Central memory CD8-positive, alpha-beta T cell (primary cell): ENCODE measurements around the gene COX4I1.

Experiments used
- ATAC-seq: fragments of 150-1000 bp; cut with Tn5 transposase; replicated peaks from 2 replicates; pipeline ENCODE4 v1.10.0; 2022; ENCODE audit warnings: mild to moderate bottlenecking, moderate FRiP score, moderate number of reproducible peaks; ENCODE audit not compliant: poor library complexity, severe bottlenecking; ENCODE audit errors: extremely low read depth
- DNase-seq, 2 donors: peaks; one replicate each; pipeline ENCODE4 v3.0.0; 2021; ENCODE audit warnings: low spot score in 2 of 2
- H3K27ac Mint-ChIP-seq: one replicate; pipeline ENCODE4 v1.8.0; 2022; ENCODE audit warnings: low read depth, mild to moderate bottlenecking, moderate library complexity, mixed read lengths
- H3K27me3 Mint-ChIP-seq: one replicate; pipeline ENCODE4 v1.8.0; 2022; ENCODE audit warnings: mixed read lengths
- H3K36me3 Mint-ChIP-seq: one replicate; pipeline ENCODE4 v1.8.0; 2022; ENCODE audit warnings: mild to moderate bottlenecking, moderate library complexity, mixed read lengths; ENCODE audit not compliant: insufficient read depth
- H3K4me1 Mint-ChIP-seq: one replicate; pipeline ENCODE4 v1.8.0; 2022; ENCODE audit warnings: mixed read lengths
- H3K4me3 Mint-ChIP-seq: one replicate; pipeline ENCODE4 v1.8.0; 2022; ENCODE audit warnings: mild to moderate bottlenecking, moderate library complexity, mixed read lengths
- H3K9me3 Mint-ChIP-seq: one replicate; pipeline ENCODE4 v1.8.0; 2022; ENCODE audit warnings: mixed read lengths

Gene COX4I1

GRCh38 chr16:85774811-85775210, 24.7 kb upstream of the COX4I1 start:
- Mint-ChIP-seq H3K27me3 (no peaks in the 10 kb centered on the region), H3K4me1 (peaks cover 12% of the 10 kb centered on the region), H3K27ac (no peak overlapping the region), H3K4me3 (no peak overlapping the region), H3K9me3 (no peaks in the 10 kb centered on the region), H3K36me3 (peaks cover 14% of the 10 kb centered on the region)
- DNase-seq (no peak), ATAC-seq (no peak)

GRCh38 chr16:85777583-85778310, 21.7 kb upstream of the COX4I1 start:
- peak overlapping the region; percentile 22 for H3K27ac Mint-ChIP-seq
- ATAC-seq (no peak), DNase-seq (no peak)
- H3K27me3 Mint-ChIP-seq: no peaks in the 10 kb centered on the region
- peaks cover 23% of the 10 kb centered on the region for H3K36me3 Mint-ChIP-seq
- no peak overlapping the region for H3K4me3 Mint-ChIP-seq
- H3K9me3 Mint-ChIP-seq: no peaks in the 10 kb centered on the region
- peaks cover 20% of the 10 kb centered on the region for H3K4me1 Mint-ChIP-seq

GRCh38 chr16:85778873-85779272, 20.6 kb upstream of the COX4I1 start:
- no peak overlapping the region for H3K4me3 Mint-ChIP-seq
- DNase-seq (no peak), ATAC-seq (peak; percentile 60)
- H3K27ac Mint-ChIP-seq: no peak overlapping the region
- no peaks in the 10 kb centered on the region for H3K9me3 Mint-ChIP-seq
- H3K27me3 Mint-ChIP-seq: no peaks in the 10 kb centered on the region
- peaks cover 24% of the 10 kb centered on the region for H3K4me1 Mint-ChIP-seq
- peaks cover 26% of the 10 kb centered on the region for H3K36me3 Mint-ChIP-seq

- H3K36me3 Mint-ChIP-seq: peaks cover 28% of the 10 kb centered on the region
Observed at GRCh38 chr16:85780281-85780680, 19.2 kb upstream of the COX4I1 start.

GRCh38 chr16:85781156-85781555, 18.3 kb upstream of the COX4I1 start:
- Mint-ChIP-seq H3K9me3 (no peaks in the 10 kb centered on the region), H3K36me3 (peaks cover 35% of the 10 kb centered on the region), H3K4me3 (no peak overlapping the region), H3K27ac (no peak overlapping the region), H3K4me1 (peaks cover 30% of the 10 kb centered on the region), H3K27me3 (no peaks in the 10 kb centered on the region)
- DNase-seq (no peak), ATAC-seq (no peak)

More at GRCh38 chr16:85780281-85780680, 19.2 kb upstream of the COX4I1 start:
- Mint-ChIP-seq H3K4me3 (no peak overlapping the region), H3K9me3 (no peaks in the 10 kb centered on the region), H3K27ac (peak overlapping the region; percentile 48), H3K4me1 (peaks cover 24% of the 10 kb centered on the region), H3K27me3 (no peaks in the 10 kb centered on the region)
- ATAC-seq: no peak
- DNase-seq: no peak

- Mint-ChIP-seq H3K9me3 (no peaks in the 10 kb centered on the region), H3K4me3 (no peak overlapping the region), H3K36me3 (peaks cover 40% of the 10 kb centered on the region), H3K27me3 (no peaks in the 10 kb centered on the region), H3K4me1 (peaks cover 30% of the 10 kb centered on the region), H3K27ac (no peak overlapping the region)
- DNase-seq (no peak), ATAC-seq (no peak)
Observed at GRCh38 chr16:85781695-85782370, 17.7 kb upstream of the COX4I1 start.

- Mint-ChIP-seq H3K4me3 (no peak overlapping the region), H3K9me3 (no peaks in the 10 kb centered on the region), H3K36me3 (peaks cover 42% of the 10 kb centered on the region), H3K27ac (no peak overlapping the region), H3K4me1 (peaks cover 30% of the 10 kb centered on the region), H3K27me3 (no peaks in the 10 kb centered on the region)
- ATAC-seq: no peak
- no peak for DNase-seq
Observed at GRCh38 chr16:85782451-85782850, 17.0 kb upstream of the COX4I1 start.

- ATAC-seq (no peak), DNase-seq (no peak)
- H3K4me3 Mint-ChIP-seq: no peak overlapping the region
- H3K27ac Mint-ChIP-seq: no peak overlapping the region
- no peaks in the 10 kb centered on the region for H3K27me3 Mint-ChIP-seq
- no peaks in the 10 kb centered on the region for H3K9me3 Mint-ChIP-seq
- peaks cover 45% of the 10 kb centered on the region for H3K36me3 Mint-ChIP-seq
- peaks cover 30% of the 10 kb centered on the region for H3K4me1 Mint-ChIP-seq
Observed at GRCh38 chr16:85783441-85783840, 16.1 kb upstream of the COX4I1 start.

GRCh38 chr16:85784813-85785212, 14.7 kb upstream of the COX4I1 start:
- no peak overlapping the region for H3K27ac Mint-ChIP-seq
- H3K27me3 Mint-ChIP-seq: no peaks in the 10 kb centered on the region
- H3K9me3 Mint-ChIP-seq: no peaks in the 10 kb centered on the region
- DNase-seq (no peak), ATAC-seq (no peak)
- no peak overlapping the region for H3K4me3 Mint-ChIP-seq
- H3K4me1 Mint-ChIP-seq: peaks cover 18% of the 10 kb centered on the region
- H3K36me3 Mint-ChIP-seq: peaks cover 40% of the 10 kb centered on the region

GRCh38 chr16:85785927-85786326, 13.6 kb upstream of the COX4I1 start:
- no peak overlapping the region for H3K27ac Mint-ChIP-seq
- ATAC-seq: no peak
- H3K36me3 Mint-ChIP-seq: peaks cover 36% of the 10 kb centered on the region

GRCh38 chr16:85788819-85789218, 10.7 kb upstream of the COX4I1 start:
- Mint-ChIP-seq H3K27me3 (no peaks in the 10 kb centered on the region), H3K27ac (no peak overlapping the region), H3K9me3 (no peaks in the 10 kb centered on the region), H3K4me1 (peaks cover 28% of the 10 kb centered on the region), H3K36me3 (peaks cover 36% of the 10 kb centered on the region), H3K4me3 (no peak overlapping the region)
- DNase-seq (no peak), ATAC-seq (no peak)

More at GRCh38 chr16:85785927-85786326, 13.6 kb upstream of the COX4I1 start:
- no peak overlapping the region for H3K4me3 Mint-ChIP-seq
- H3K9me3 Mint-ChIP-seq: no peaks in the 10 kb centered on the region
- no peak for DNase-seq
- peaks cover 16% of the 10 kb centered on the region for H3K4me1 Mint-ChIP-seq
- H3K27me3 Mint-ChIP-seq: no peaks in the 10 kb centered on the region

- no peak overlapping the region for H3K4me3 Mint-ChIP-seq
- H3K4me1 Mint-ChIP-seq: peaks cover 27% of the 10 kb centered on the region
- peaks cover 33% of the 10 kb centered on the region for H3K36me3 Mint-ChIP-seq
- DNase-seq: no peak
- no peak for ATAC-seq
- H3K27me3 Mint-ChIP-seq: no peaks in the 10 kb centered on the region
- no peaks in the 10 kb centered on the region for H3K9me3 Mint-ChIP-seq
- H3K27ac Mint-ChIP-seq: no peak overlapping the region
Observed at GRCh38 chr16:85789773-85790172, 9.7 kb upstream of the COX4I1 start.

GRCh38 chr16:85793662-85794298, 5.7 kb upstream of the COX4I1 start:
- DNase-seq (no peak), ATAC-seq (no peak)
- Mint-ChIP-seq H3K36me3 (peaks cover 16% of the 10 kb centered on the region), H3K9me3 (no peaks in the 10 kb centered on the region), H3K27ac (no peak overlapping the region), H3K27me3 (no peaks in the 10 kb centered on the region), H3K4me3 (no peak overlapping the region), H3K4me1 (peaks cover 33% of the 10 kb centered on the region)
